Kidney (tissue), 14 donors: ENCODE data around the gene MARCKS. TPM values are rescaled to one million over a fixed set of nuclear protein-coding genes. Genes with fewer than 3 reads are reported as not detected.
A peak's percentile ranks its signal among the peaks of the same experiment; 100 is the strongest.

ENCODE experiments used
- DNase-seq, 5 donors: peaks; one replicate each; pipeline ENCODE4 v3.0.0-alpha.2; 2013 to 2020
- FAIRE-seq: peaks from 2 replicates; lab custom pipeline; 2012; peaks lifted over from hg19 to GRCh38; lab: Jason Lieb, UNC
- H3K27ac ChIP-seq, 2 donors: one replicate each; pipeline ENCODE4 v1.7.0; 2013; ENCODE audit warnings: low read depth in 2 of 2, low read length in 2 of 2, inconsistent platforms in 1 of 2
- H3K27me3 ChIP-seq: one replicate; pipeline ENCODE4 v1.7.1; 2013; ENCODE audit warnings: low read length, inconsistent platforms; ENCODE audit not compliant: control insufficient read depth, insufficient read depth
- H3K36me3 ChIP-seq, 3 donors: one replicate each; pipeline versions ENCODE4 v1.7.0 to v1.7.1; 2013; ENCODE audit warnings: low read length in 3 of 3, control low read depth in 1 of 3, inconsistent platforms in 1 of 3; ENCODE audit not compliant: insufficient read depth in 3 of 3, control insufficient read depth in 2 of 3
- H3K4me1 ChIP-seq, 3 donors: one replicate each; pipeline versions ENCODE4 v1.7.0 to v1.7.1; 2013; ENCODE audit warnings: low read length in 3 of 3, inconsistent platforms in 1 of 3, low read depth in 1 of 3; ENCODE audit not compliant: control insufficient read depth in 2 of 3, insufficient read depth in 2 of 3
- H3K4me3 ChIP-seq, 3 donors: one replicate each; pipeline versions ENCODE4 v1.7.0 to v1.8.1; 2013; ENCODE audit warnings: low read length in 3 of 3, control low read depth in 1 of 3, inconsistent platforms in 1 of 3
- H3K9ac ChIP-seq, 3 donors: one replicate each; pipeline versions ENCODE4 v1.7.0 to v1.7.1; 2013; ENCODE audit warnings: low read length in 3 of 3, control low read depth in 1 of 3, inconsistent platforms in 1 of 3
- H3K9me3 ChIP-seq, 3 donors: one replicate each; pipeline versions ENCODE4 v1.7.0 to v1.7.1; 2013; ENCODE audit warnings: low read length in 3 of 3, control low read depth in 1 of 3, inconsistent platforms in 1 of 3; ENCODE audit not compliant: control insufficient read depth in 2 of 3, insufficient read depth in 1 of 3
- intact Hi-C: fragments of 100-400 bp; cut with DNase I; formaldehyde crosslinking; loops from one replicate; pipeline ENCODE4 v1.11.1; 2022
- polyA plus RNA-seq: library from polyadenylated mRNA; stranded (reverse); fragments of 350-450 nt; fragmentation: Illumina TruSeq; extraction: RNeasy Lipid Tissue Mini Kit (QIAGEN cat#74804); gene quantifications from one replicate; pipeline ENCODE4 v1.2.3, GENCODE V29; 2014; ENCODE audit warnings: low read depth, low replicate concordance; ENCODE audit not compliant: insufficient read depth
- total RNA-seq: library from RNA; stranded (reverse); fragmentation: NEBNext Ultra II Directional; extraction: Animal tissue kit (Norgen Biotek cat#: 25700); gene quantifications from one replicate; pipeline ENCODE4 v1.2.1, GENCODE V29; 2021
- TF ChIP-seq, protein P1 (sequence below): IDR thresholded peaks from 3 replicates; pipeline ENCODE4 v1.5.1; 2012; ENCODE audit warnings: mild to moderate bottlenecking, moderate library complexity, borderline replicate concordance; ENCODE audit not compliant: insufficient read depth; ENCODE audit errors: extremely low read depth
- donor health status: control.
- donor health status: control.
- donor health status: control.
- donor health status: control.
- donor health status: control.
- donor health status: DM: yes; HTN: yes; CAD: no.
- donor health status: Normal renal cell carcinoma (clear cell type).

Gene MARCKS
- total and polyA plus RNA-seq, 2 donors from 2014 or later: 14.0 to 61.9 TPM

DNA sequence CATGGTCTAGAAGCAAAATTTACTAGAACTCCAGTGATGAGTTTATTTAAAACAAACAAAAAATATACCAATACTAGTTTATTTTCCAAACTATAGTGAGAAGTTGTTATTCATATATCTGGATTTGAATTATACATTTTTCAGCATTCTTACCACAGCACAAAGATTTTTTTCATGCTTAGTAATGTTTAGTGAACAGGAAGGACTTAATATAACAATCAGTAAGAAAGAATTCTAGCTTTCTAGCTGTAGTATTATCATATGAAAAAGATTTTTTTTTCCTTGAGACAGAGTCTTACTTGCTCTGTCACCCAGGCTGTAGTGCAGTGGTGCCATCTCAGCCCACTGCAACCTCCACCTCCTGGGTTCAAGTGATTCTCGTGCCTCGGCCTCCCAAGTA, 13.8 kb downstream of the MARCKS start:
- no peaks in the 10 kb centered on the region for H3K4me1 ChIP-seq
- intact Hi-C loops: no loop called here
- FAIRE-seq (peak; percentile 82), DNase-seq (no peak)
- H3K36me3 ChIP-seq: no peaks in the 10 kb centered on the region
- H3K27ac ChIP-seq: no peak overlapping the region
- no peak overlapping the region for H3K4me3 ChIP-seq
- no peaks in the 10 kb centered on the region for H3K27me3 ChIP-seq
- no peak overlapping the region for H3K9ac ChIP-seq
- TF ChIP-seq, protein P1, sequence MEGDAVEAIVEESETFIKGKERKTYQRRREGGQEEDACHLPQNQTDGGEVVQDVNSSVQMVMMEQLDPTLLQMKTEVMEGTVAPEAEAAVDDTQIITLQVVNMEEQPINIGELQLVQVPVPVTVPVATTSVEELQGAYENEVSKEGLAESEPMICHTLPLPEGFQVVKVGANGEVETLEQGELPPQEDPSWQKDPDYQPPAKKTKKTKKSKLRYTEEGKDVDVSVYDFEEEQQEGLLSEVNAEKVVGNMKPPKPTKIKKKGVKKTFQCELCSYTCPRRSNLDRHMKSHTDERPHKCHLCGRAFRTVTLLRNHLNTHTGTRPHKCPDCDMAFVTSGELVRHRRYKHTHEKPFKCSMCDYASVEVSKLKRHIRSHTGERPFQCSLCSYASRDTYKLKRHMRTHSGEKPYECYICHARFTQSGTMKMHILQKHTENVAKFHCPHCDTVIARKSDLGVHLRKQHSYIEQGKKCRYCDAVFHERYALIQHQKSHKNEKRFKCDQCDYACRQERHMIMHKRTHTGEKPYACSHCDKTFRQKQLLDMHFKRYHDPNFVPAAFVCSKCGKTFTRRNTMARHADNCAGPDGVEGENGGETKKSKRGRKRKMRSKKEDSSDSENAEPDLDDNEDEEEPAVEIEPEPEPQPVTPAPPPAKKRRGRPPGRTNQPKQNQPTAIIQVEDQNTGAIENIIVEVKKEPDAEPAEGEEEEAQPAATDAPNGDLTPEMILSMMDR: no peak
- no peaks in the 10 kb centered on the region for H3K9me3 ChIP-seq

- Histone ChIP-seq H3K27me3 (no peaks in the 10 kb centered on the region), H3K4me1 (no peaks in the 10 kb centered on the region), H3K27ac (no peak overlapping the region), H3K36me3 (no peaks in the 10 kb centered on the region), H3K9me3 (no peaks in the 10 kb centered on the region), H3K4me3 (no peak overlapping the region), H3K9ac (no peak overlapping the region)
- FAIRE-seq (no peak), DNase-seq (no peak)
- intact Hi-C loops: no loop called here
- TF ChIP-seq, protein P1: no peak
Observed at GRCh38 chr6:113871975-113872374, 14.8 kb downstream of the MARCKS start.

DNA sequence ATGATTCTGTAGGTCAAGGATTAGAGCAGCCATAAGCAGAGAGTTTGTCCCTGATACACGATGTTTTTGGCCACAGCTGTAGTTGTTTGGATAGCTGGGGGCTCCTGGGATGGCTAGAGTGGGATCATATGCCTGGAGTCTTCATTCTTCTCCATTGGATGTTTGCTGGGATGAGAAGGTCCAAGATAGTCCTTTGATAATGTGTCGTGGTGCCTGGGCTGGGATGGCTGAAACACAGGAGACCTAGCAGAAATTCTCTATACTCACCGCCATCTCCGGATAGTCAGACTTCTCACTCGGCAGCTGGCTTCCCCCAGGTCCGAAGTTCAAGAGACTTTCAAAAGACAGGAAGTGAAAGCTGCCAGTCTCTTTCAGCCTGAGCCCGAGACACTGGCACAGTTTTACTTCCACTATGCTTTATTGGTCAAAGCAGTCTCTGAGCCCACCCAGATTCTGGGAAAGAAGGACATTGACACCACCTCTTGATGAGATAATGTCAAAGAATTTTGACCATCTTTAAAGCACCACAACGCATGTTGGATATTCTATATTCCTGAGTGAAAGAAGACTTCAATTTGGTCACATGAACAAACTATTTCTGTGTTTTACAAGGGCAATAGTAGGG, 16.0 kb downstream of the MARCKS start:
- Histone ChIP-seq H3K36me3 (no peaks in the 10 kb centered on the region), H3K27me3 (no peaks in the 10 kb centered on the region), H3K9ac (no peak overlapping the region), H3K4me3 (peak overlapping the region; percentile 28 to 66 (median 56)), H3K27ac (no peak overlapping the region), H3K9me3 (no peaks in the 10 kb centered on the region), H3K4me1 (no peaks in the 10 kb centered on the region)
- TF ChIP-seq, protein P1: no peak
- FAIRE-seq (no peak), DNase-seq (peak in 3 of 5 donors; percentile 14 to 69 (median 28))
- intact Hi-C loops: no loop called here

DNA sequence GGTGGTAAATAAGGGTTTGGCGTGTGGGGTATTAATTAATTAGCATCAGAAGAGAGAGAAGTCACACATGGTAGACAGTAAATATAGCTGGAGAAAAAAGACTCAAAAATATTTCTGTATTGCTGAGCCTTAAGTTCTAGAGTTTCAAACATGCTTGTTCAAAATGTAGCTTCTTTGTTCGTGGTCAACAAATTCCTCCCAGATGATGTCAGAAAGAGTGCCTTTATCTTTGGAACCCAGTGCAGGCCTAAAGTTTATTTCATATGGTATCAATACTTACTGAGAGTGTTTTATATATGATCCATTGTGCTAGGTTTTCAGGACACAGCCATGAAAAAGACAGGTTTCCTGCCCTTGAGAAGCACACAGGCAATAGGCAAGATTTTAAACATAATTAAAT, 18.3 kb downstream of the MARCKS start:
- H3K4me1 ChIP-seq: no peaks in the 10 kb centered on the region
- TF ChIP-seq, protein P1: no peak
- FAIRE-seq (no peak), DNase-seq (no peak)
- H3K36me3 ChIP-seq: no peaks in the 10 kb centered on the region
- H3K4me3 ChIP-seq: no peak overlapping the region
- H3K9ac ChIP-seq: no peak overlapping the region
- intact Hi-C loops: no loop called here
- no peaks in the 10 kb centered on the region for H3K27me3 ChIP-seq
- H3K27ac ChIP-seq: no peak overlapping the region
- no peaks in the 10 kb centered on the region for H3K9me3 ChIP-seq
